Erythroblast (primary cell): Measurements from ENCODE around the gene RASD2.

Source experiments
- GATA1 ChIP-seq: IDR thresholded peaks from 2 replicates; pipeline ENCODE4 v1.6.1; 2011; ENCODE audit warnings: low read depth, mild to moderate bottlenecking, control low read depth, low read length, moderate library complexity
- POLR2A ChIP-seq: IDR thresholded peaks from 2 replicates; pipeline ENCODE4 v1.6.1; 2011; ENCODE audit warnings: mild to moderate bottlenecking, low read length

DNA sequence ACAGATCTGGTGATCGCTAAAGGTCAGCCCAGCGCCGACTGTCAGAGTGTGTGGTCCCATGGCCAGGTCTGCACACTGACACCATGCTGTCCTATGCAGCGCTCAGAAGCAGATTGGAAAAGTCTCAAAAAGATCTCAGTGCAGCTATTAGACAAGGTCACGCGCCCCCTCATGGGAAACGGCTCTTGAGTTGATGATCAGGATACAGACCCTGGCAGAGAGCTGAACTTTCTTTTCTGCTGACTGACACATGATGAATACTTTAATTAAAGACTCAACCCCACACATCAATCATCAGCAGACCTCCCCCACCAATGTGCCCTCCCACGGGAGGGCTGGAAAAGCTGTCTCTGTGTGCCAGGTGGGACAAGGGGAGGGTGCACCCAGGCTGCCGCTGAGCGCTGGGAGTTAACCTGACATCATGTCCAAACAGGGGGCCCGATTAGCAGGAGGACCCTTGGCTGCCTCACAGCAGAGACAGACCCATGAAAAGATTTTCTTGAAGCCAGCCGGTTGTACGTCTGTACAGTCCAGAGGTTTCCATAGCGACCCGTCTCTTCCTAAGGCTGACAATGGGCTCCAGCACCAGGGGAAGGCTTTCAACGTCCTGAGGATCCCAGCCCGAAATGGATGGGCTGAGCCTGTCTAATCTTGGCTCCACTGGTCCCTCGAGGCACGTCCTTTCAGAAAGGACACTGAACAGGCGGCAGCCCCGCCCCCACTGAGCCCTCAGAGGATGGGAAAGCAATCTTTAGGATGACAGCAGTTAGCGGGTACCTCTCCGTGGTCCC is 26.9 kb downstream of the RASD2 start:
- TF ChIP-seq POLR2A (no peak), GATA1 (no peak)
